ENCODE data around the gene PLXNA4.

Gene PLXNA4

DNA sequence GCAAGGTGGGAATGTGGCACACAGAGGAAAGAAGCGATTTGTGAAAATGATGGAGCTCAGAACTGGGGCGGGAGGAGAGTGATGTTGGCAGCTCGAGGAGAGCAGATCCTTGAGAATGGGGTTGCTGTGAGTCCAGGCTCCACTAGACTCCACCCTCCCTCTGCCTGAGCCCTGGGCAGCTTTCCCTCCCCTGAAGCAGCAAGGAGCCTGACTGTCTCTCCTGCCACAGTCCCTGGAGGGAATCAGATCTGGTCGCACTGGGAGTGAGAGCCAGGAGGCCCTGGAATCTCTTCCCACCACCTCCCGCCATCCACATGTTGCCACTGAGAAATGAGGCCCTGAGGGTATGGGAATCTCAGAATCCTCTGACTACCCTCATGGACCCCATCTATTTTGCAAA is 362.7 kb downstream of the PLXNA4 start:
- no peaks in the 10 kb centered on the region for H3K36me3 ChIP-seq (ENCODE audit: insufficient read depth, low read length)
- H3K27ac ChIP-seq (ENCODE audit: low read depth, low read length): no peak overlapping the region
- no peak overlapping the region for H3K4me3 ChIP-seq (ENCODE audit: low read depth in 1 of 2, low read length in 2 of 2)
- H3K9ac ChIP-seq (ENCODE audit: low read length): no peak overlapping the region
- no peaks in the 10 kb centered on the region for H3K9me3 ChIP-seq (ENCODE audit: low read length)
- no peaks in the 10 kb centered on the region for H3K27me3 ChIP-seq (ENCODE audit: control insufficient read depth in 1 of 2, insufficient read depth in 2 of 2, low read length in 2 of 2)
- H3K4me1 ChIP-seq (ENCODE audit: insufficient read depth, low read length): no peaks in the 10 kb centered on the region

DNA sequence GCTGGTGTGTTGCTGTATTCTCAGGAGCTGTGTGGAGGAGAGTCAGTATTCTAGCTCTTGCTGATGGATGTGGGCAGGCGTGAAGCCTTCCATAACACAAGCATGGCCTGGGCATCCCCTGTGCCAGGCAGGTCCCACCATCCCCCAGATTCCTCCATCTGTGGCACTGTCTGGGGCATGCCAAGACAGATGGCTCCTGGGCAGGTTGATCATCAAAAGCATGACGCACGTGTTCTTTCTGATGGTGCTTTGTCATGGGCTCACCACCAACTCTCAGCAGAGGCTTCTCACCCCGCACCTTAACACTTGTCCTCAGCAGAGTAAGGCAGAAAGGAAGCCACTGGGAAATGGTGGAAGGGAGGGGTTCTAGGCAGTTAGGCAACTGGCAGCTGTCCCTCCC is 364.3 kb downstream of the PLXNA4 start:
- Histone ChIP-seq H3K27me3 (ENCODE audit: control insufficient read depth in 1 of 2, insufficient read depth in 2 of 2, low read length in 2 of 2) (no peaks in the 10 kb centered on the region), H3K4me1 (ENCODE audit: insufficient read depth, low read length) (no peaks in the 10 kb centered on the region), H3K9me3 (ENCODE audit: low read length) (no peaks in the 10 kb centered on the region), H3K36me3 (ENCODE audit: insufficient read depth, low read length) (no peaks in the 10 kb centered on the region), H3K4me3 (ENCODE audit: low read depth in 1 of 2, low read length in 2 of 2) (no peak overlapping the region), H3K9ac (ENCODE audit: low read length) (no peak overlapping the region), H3K27ac (ENCODE audit: low read depth, low read length) (no peak overlapping the region)

DNA sequence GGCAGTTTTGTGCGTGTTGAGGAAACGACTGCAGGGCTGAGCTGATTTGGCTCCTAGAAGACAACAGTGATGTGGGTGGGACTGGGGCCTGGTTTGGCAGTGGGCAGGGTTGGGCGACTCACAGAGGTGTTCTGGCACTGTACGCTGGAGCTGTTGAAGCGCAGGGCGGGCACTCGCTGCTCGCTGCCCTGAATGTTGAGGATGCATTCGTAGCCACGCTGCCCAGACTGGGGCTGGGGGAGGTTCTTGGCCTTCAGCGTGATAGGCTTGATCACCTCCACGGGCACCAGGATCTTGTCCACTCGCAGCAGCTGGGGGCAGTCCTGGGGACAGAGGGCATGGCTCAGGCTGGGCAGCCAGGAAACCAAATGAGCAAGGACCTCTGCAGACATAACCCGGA is 365.4 kb downstream of the PLXNA4 start:
- no peaks in the 10 kb centered on the region for H3K27me3 ChIP-seq (ENCODE audit: control insufficient read depth in 1 of 2, insufficient read depth in 2 of 2, low read length in 2 of 2)
- H3K4me1 ChIP-seq (ENCODE audit: insufficient read depth, low read length): no peaks in the 10 kb centered on the region
- H3K27ac ChIP-seq (ENCODE audit: low read depth, low read length): no peak overlapping the region
- no peak overlapping the region for H3K9ac ChIP-seq (ENCODE audit: low read length)
- no peak overlapping the region for H3K4me3 ChIP-seq (ENCODE audit: low read depth in 1 of 2, low read length in 2 of 2)
- H3K9me3 ChIP-seq (ENCODE audit: low read length): no peaks in the 10 kb centered on the region
- no peaks in the 10 kb centered on the region for H3K36me3 ChIP-seq (ENCODE audit: insufficient read depth, low read length)

DNA sequence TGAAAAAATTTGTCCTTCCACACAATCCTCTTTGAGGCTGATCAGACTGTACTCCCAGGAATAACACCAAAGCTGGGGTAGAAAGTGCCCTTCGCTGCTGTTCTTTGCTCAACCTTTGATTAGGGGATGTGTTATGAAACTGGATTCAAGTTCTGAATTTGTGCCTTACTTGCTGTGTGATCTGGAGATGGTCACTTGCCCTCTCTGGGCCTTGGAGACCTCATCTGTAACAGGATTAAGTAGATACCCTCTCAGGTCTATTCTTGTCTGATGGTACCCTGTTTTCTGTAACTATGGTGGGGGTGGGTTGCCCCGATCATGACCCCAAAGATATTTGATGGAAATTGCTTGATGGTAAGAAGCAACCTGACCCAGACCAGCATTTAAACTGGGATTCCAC is 368.5 kb downstream of the PLXNA4 start:
- Histone ChIP-seq H3K27ac (ENCODE audit: low read depth, low read length) (no peak overlapping the region), H3K36me3 (ENCODE audit: insufficient read depth, low read length) (no peaks in the 10 kb centered on the region), H3K27me3 (ENCODE audit: control insufficient read depth in 1 of 2, insufficient read depth in 2 of 2, low read length in 2 of 2) (no peaks in the 10 kb centered on the region), H3K4me1 (ENCODE audit: insufficient read depth, low read length) (no peaks in the 10 kb centered on the region), H3K9ac (ENCODE audit: low read length) (no peak overlapping the region), H3K9me3 (ENCODE audit: low read length) (no peaks in the 10 kb centered on the region), H3K4me3 (ENCODE audit: low read depth in 1 of 2, low read length in 2 of 2) (no peak overlapping the region)

DNA sequence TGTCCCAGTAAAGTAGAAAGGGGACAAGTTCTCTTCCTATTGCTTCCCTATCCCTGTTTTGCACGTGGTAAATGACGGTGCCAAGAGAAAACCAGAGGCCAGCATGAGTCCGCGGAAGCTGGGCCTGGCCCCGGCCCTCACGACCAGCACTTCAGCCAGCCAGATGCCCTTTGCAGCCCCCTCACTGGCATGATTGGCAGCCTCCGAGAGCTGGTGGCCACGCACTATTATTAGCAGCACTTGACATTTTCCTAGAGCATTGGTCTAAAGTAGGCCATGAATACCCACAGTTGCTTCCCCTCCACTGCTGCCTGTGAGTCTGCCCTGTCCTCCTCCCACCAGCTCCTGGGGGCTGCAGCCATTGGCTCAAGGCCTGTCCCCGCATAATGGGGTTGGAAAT is 369.1 kb downstream of the PLXNA4 start:
- no peak overlapping the region for H3K9ac ChIP-seq (ENCODE audit: low read length)
- no peaks in the 10 kb centered on the region for H3K27me3 ChIP-seq (ENCODE audit: control insufficient read depth in 1 of 2, insufficient read depth in 2 of 2, low read length in 2 of 2)
- H3K9me3 ChIP-seq (ENCODE audit: low read length): no peaks in the 10 kb centered on the region
- H3K27ac ChIP-seq (ENCODE audit: low read depth, low read length): no peak overlapping the region
- H3K36me3 ChIP-seq (ENCODE audit: insufficient read depth, low read length): no peaks in the 10 kb centered on the region
- H3K4me3 ChIP-seq (ENCODE audit: low read depth in 1 of 2, low read length in 2 of 2): no peak overlapping the region
- H3K4me1 ChIP-seq (ENCODE audit: insufficient read depth, low read length): no peaks in the 10 kb centered on the region

DNA sequence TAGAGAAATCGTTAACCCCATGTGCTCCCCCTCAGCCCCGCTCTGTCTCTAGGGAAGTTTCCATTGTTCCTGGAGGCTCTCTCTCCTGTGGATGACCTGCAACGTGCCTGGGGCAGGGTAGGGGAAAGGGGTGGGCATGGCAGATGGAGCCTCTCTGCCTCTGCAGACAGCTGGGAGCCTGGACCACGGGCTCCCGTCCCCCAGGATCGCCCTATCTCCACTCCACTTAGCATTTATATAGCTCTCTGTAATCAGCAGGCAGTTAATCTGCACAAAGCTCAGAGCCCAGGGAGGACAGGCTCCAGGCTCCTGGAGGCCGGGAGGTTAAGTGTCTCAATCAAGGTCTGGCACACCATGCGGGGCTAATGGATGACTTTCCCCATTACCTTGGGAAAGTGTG is 369.7 kb downstream of the PLXNA4 start:
- Histone ChIP-seq H3K4me1 (ENCODE audit: insufficient read depth, low read length) (no peaks in the 10 kb centered on the region), H3K36me3 (ENCODE audit: insufficient read depth, low read length) (no peaks in the 10 kb centered on the region), H3K9me3 (ENCODE audit: low read length) (no peaks in the 10 kb centered on the region), H3K27ac (ENCODE audit: low read depth, low read length) (no peak overlapping the region), H3K9ac (ENCODE audit: low read length) (no peak overlapping the region), H3K27me3 (ENCODE audit: control insufficient read depth in 1 of 2, insufficient read depth in 2 of 2, low read length in 2 of 2) (no peaks in the 10 kb centered on the region), H3K4me3 (ENCODE audit: low read depth in 1 of 2, low read length in 2 of 2) (no peak overlapping the region)

DNA sequence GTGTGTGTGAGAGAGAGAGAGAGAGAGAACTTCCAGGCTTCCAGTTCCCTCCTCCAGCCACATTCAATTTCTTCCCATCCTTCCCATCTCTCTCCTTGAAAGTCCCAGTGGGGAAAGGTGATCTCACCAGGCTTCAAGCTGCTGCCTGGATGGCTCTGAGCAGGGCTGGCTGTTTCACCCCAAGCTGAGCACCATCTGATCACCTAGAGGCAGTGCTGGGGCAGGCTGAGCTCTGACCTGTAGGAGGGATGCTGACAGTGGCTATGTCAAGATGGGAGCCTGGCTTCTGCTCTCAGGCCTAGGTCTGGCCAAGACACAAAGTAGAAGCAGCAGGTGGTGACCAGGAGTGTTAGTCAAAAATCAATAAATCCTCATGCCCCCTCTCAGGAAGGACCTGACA is 370.8 kb downstream of the PLXNA4 start:
- Histone ChIP-seq H3K27ac (ENCODE audit: low read depth, low read length) (no peak overlapping the region), H3K9ac (ENCODE audit: low read length) (no peak overlapping the region), H3K36me3 (ENCODE audit: insufficient read depth, low read length) (no peaks in the 10 kb centered on the region)

DNA sequence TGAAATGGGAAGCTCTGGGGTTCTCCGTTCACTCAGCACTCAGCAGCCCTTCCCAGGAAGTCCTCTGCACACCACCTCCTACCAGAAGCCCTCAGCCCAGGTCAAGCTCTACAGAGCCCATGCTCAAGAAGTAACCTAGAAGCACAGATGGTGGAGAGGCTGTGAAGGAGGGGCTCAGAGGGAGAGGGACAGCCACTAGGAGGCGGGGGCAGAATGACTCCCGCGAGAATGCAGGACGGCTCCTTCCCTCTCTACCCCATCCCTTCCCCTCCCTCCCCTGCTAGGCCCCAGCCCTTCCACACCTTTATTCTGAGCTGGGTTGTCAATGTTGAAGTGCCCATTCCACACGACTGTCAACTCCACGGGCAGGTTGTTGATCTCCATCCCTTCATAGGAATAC is 373.2 kb downstream of the PLXNA4 start:
- Histone ChIP-seq H3K36me3 (ENCODE audit: insufficient read depth, low read length) (no peaks in the 10 kb centered on the region), H3K4me3 (ENCODE audit: low read depth in 1 of 2, low read length in 2 of 2) (no peak overlapping the region), H3K9ac (ENCODE audit: low read length) (no peak overlapping the region), H3K9me3 (ENCODE audit: low read length) (no peaks in the 10 kb centered on the region), H3K27ac (ENCODE audit: low read depth, low read length) (no peak overlapping the region), H3K27me3 (ENCODE audit: control insufficient read depth in 1 of 2, insufficient read depth in 2 of 2, low read length in 2 of 2) (no peaks in the 10 kb centered on the region), H3K4me1 (ENCODE audit: insufficient read depth, low read length) (no peaks in the 10 kb centered on the region)

More for the DNA sequence above, 370.8 kb downstream of the PLXNA4 start:
- H3K4me3 ChIP-seq (ENCODE audit: low read depth in 1 of 2, low read length in 2 of 2): no peak overlapping the region
- no peaks in the 10 kb centered on the region for H3K27me3 ChIP-seq (ENCODE audit: control insufficient read depth in 1 of 2, insufficient read depth in 2 of 2, low read length in 2 of 2)
- no peaks in the 10 kb centered on the region for H3K9me3 ChIP-seq (ENCODE audit: low read length)
- H3K4me1 ChIP-seq (ENCODE audit: insufficient read depth, low read length): no peaks in the 10 kb centered on the region

DNA sequence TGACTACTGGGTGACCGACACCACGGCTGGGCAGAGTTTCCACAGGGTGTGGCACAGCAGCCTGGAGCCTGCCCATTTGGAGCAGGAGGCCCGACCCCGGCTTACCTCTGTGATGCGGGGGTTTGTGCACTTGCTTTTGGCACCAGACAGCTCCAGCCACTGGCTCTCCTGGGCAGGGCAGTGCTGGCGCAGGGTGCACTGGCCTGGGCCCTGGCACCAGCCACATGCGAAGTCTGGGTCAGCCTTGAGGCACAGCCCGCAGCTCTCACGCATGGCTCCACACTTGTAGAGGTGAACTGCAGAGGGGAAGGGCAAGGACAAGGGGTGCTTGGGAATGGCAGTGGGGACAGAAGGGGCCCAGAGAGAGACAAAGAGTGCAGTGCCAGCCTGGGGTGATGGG is 373.7 kb downstream of the PLXNA4 start:
- Histone ChIP-seq H3K4me1 (ENCODE audit: insufficient read depth, low read length) (no peaks in the 10 kb centered on the region), H3K4me3 (ENCODE audit: low read depth in 1 of 2, low read length in 2 of 2) (no peak overlapping the region), H3K9me3 (ENCODE audit: low read length) (no peaks in the 10 kb centered on the region), H3K36me3 (ENCODE audit: insufficient read depth, low read length) (no peaks in the 10 kb centered on the region), H3K27ac (ENCODE audit: low read depth, low read length) (no peak overlapping the region), H3K27me3 (ENCODE audit: control insufficient read depth in 1 of 2, insufficient read depth in 2 of 2, low read length in 2 of 2) (no peaks in the 10 kb centered on the region), H3K9ac (ENCODE audit: low read length) (no peak overlapping the region)

DNA sequence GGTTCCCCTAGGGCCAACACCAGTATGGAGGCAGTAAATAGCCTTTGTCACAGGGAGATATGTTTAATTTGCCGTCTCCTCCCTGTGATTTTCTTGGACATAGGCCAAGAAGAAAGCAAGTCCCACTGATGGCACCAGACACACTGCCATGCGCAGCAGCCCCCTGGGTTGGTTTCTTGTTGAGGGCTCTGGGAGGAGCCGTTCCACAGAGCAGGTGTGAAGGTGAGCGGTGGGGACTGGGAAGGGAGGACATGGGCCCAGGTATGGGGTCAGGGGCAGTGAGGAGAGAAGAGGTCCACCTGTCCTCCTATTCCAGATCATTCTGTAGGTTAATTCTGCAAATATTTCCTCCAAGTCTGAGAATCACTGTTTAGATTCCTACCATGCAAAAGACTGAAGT is 376.1 kb downstream of the PLXNA4 start:
- Histone ChIP-seq H3K36me3 (ENCODE audit: insufficient read depth, low read length) (no peaks in the 10 kb centered on the region), H3K27ac (ENCODE audit: low read depth, low read length) (no peak overlapping the region)

DNA sequence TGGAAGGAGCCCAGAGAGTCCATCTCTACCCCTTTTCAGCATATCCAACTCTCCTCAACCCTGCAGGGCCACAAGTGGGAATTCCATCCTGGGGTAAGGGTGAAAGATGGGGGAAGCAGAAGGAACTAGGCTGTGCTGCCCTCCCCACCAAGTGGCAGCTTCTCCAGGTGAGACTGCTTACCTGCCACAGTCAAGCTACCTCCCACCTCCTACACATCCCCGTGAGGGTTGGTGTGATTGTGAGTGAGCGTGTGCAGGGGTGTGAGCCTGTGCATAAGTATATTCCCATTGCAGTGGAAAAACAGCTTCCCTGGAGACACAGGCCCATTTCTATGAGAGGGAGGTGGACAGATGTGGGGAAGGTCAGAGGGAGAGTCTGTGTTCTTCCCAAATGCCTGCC is 376.6 kb downstream of the PLXNA4 start:
- Histone ChIP-seq H3K27ac (ENCODE audit: low read depth, low read length) (no peak overlapping the region), H3K4me3 (ENCODE audit: low read depth in 1 of 2, low read length in 2 of 2) (no peak overlapping the region), H3K27me3 (ENCODE audit: control insufficient read depth in 1 of 2, insufficient read depth in 2 of 2, low read length in 2 of 2) (no peaks in the 10 kb centered on the region), H3K36me3 (ENCODE audit: insufficient read depth, low read length) (no peaks in the 10 kb centered on the region), H3K4me1 (ENCODE audit: insufficient read depth, low read length) (no peaks in the 10 kb centered on the region), H3K9me3 (ENCODE audit: low read length) (no peaks in the 10 kb centered on the region), H3K9ac (ENCODE audit: low read length) (no peak overlapping the region)

More for the DNA sequence above, 376.1 kb downstream of the PLXNA4 start:
- no peaks in the 10 kb centered on the region for H3K27me3 ChIP-seq (ENCODE audit: control insufficient read depth in 1 of 2, insufficient read depth in 2 of 2, low read length in 2 of 2)
- no peaks in the 10 kb centered on the region for H3K4me1 ChIP-seq (ENCODE audit: insufficient read depth, low read length)
- H3K4me3 ChIP-seq (ENCODE audit: low read depth in 1 of 2, low read length in 2 of 2): no peak overlapping the region
- no peak overlapping the region for H3K9ac ChIP-seq (ENCODE audit: low read length)
- H3K9me3 ChIP-seq (ENCODE audit: low read length): no peaks in the 10 kb centered on the region

DNA sequence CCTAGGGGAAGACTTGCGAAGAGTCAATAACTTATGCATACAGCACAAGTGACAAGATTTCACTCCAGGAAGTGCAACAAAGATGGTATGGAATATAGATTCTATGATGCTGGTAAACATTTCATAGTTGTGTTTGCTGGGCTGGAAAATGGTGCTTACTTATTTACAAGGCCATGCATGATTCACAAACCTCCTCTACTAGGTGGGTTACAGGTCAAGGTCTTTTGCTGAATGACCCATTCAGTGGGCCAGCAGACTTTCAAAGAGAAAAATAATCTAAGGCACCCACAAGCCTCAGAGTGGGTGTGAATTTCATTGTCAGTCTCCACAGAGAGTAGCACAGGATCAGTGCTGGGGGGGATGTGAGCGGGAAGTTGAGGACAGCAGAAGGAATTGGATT is 378.5 kb downstream of the PLXNA4 start:
- no peaks in the 10 kb centered on the region for H3K9me3 ChIP-seq (ENCODE audit: low read length)
- no peak overlapping the region for H3K4me3 ChIP-seq (ENCODE audit: low read depth in 1 of 2, low read length in 2 of 2)
- H3K9ac ChIP-seq (ENCODE audit: low read length): no peak overlapping the region
- H3K4me1 ChIP-seq (ENCODE audit: insufficient read depth, low read length): no peaks in the 10 kb centered on the region
- H3K27ac ChIP-seq (ENCODE audit: low read depth, low read length): no peak overlapping the region
- H3K36me3 ChIP-seq (ENCODE audit: insufficient read depth, low read length): no peaks in the 10 kb centered on the region
- no peaks in the 10 kb centered on the region for H3K27me3 ChIP-seq (ENCODE audit: control insufficient read depth in 1 of 2, insufficient read depth in 2 of 2, low read length in 2 of 2)

All from muscle layer of colon (tissue), 2 donors.